ENCODE results near the gene KRT1.

The KRT1 gene

GRCh38 chr12:52659395-52659794 lies 20.8 kb downstream of the KRT1 start:
- no peak for DNase-seq

- no peak for DNase-seq
These were observed 22.0 kb downstream of the KRT1 start for GRCh38 chr12:52658196-52658595.

GRCh38 chr12:52657250-52657902 lies 22.8 kb downstream of the KRT1 start:
- no peak for DNase-seq

GRCh38 chr12:52656616-52657015 lies 23.6 kb downstream of the KRT1 start:
- DNase-seq, result no peak

- no peak for DNase-seq
These were observed 24.5 kb downstream of the KRT1 start for GRCh38 chr12:52655720-52656124.

- DNase-seq, result no peak
These were observed 25.0 kb downstream of the KRT1 start for GRCh38 chr12:52655251-52655650.

GRCh38 chr12:52651726-52652261 lies 28.4 kb downstream of the KRT1 start, which contains the start of gene KRT2:
TSS of gene KRT2 (minus strand) at chr12:52652211. CDS start at chr12:52652142, 69 bp downstream.
- no peak for DNase-seq

GRCh38 chr12:52650520-52651081 lies 29.6 kb downstream of the KRT1 start:
- DNase-seq, result no peak

GRCh38 chr12:52649066-52649465 lies 31.1 kb downstream of the KRT1 start:
- no peak for DNase-seq

- DNase-seq, result no peak
These were observed 32.1 kb downstream of the KRT1 start for GRCh38 chr12:52648012-52648550.

GRCh38 chr12:52647601-52648000 lies 32.6 kb downstream of the KRT1 start:
- no peak for DNase-seq

- no peak for DNase-seq
These were observed 33.6 kb downstream of the KRT1 start for GRCh38 chr12:52646613-52647012.

GRCh38 chr12:52645982-52646381 lies 34.2 kb downstream of the KRT1 start:
- DNase-seq, result no peak

GRCh38 chr12:52645120-52645761 lies 35.0 kb downstream of the KRT1 start:
- peak; percentile 22 for DNase-seq

- no peak for DNase-seq
These were observed 36.2 kb downstream of the KRT1 start for GRCh38 chr12:52644078-52644415.

- no peak for DNase-seq
These were observed 36.8 kb downstream of the KRT1 start for GRCh38 chr12:52643233-52644077.

- DNase-seq, result no peak
These were observed 38.7 kb downstream of the KRT1 start for GRCh38 chr12:52641468-52641867.

- DNase-seq, result no peak
These were observed 42.9 kb downstream of the KRT1 start for GRCh38 chr12:52637299-52637698.

- no peak for DNase-seq
These were observed 43.5 kb downstream of the KRT1 start for GRCh38 chr12:52636592-52637258.

GRCh38 chr12:52636189-52636588 lies 44.0 kb downstream of the KRT1 start:
- no peak for DNase-seq

GRCh38 chr12:52634266-52635056 lies 45.7 kb downstream of the KRT1 start:
- no peak for DNase-seq

GRCh38 chr12:52633383-52633782 lies 46.8 kb downstream of the KRT1 start:
- DNase-seq, result no peak

Data from activated CD4-positive, alpha-beta T cell treated with anti-CD3 and anti-CD28 coated beads for 48 hours (primary cell).